Measurements from ENCODE around the gene CDC20B. TPM values are rescaled to one million over a fixed set of nuclear protein-coding genes. Genes with fewer than 3 reads are reported as not detected.
"Not testable (repeated sequence)": the region's sequence is repeated elsewhere in the genome, so short reads cannot be mapped to it uniquely, and the experiment has no call there.

The CDC20B gene
- total RNA-seq, 2 experiments from 2014 or later: not detected

GRCh38 chr5:55096861-55097260 is 76.1 kb downstream of the CDC20B start:
- peaks cover 70% of the 10 kb centered on the region for H3K4me1 Mint-ChIP-seq (ENCODE audit: low read depth)
- peaks cover 19% of the 10 kb centered on the region for H3K36me3 Mint-ChIP-seq
- CTCF ChIA-PET: interaction anchor here (0.6 to 1.2 kb wide), 2 partner anchors 74 to 153 kb away, joined by 3 to 7 read pairs; no protein-coding TSS in a partner anchor
- H3K4me3 Mint-ChIP-seq: no peak overlapping the region
- H3K9me3 Mint-ChIP-seq: peaks cover 24% of the 10 kb centered on the region
- H3K27me3 Mint-ChIP-seq: no peaks in the 10 kb centered on the region
- POLR2A ChIA-PET: interaction anchor here (0.9 kb wide), 1 partner anchor 34 kb away, joined by 3 read pairs; no protein-coding TSS in a partner anchor
- peak overlapping the region; percentile 72 for H3K27ac Mint-ChIP-seq
- intact Hi-C loops (cut with micrococcal nuclease): no loop called here
- DNase-seq: peak; percentile 44

- intact Hi-C loops (cut with micrococcal nuclease): no loop called here
- H3K36me3 Mint-ChIP-seq: peaks cover 19% of the 10 kb centered on the region
- H3K4me3 Mint-ChIP-seq: no peak overlapping the region
- peak overlapping the region; percentile 72 for H3K27ac Mint-ChIP-seq
- H3K27me3 Mint-ChIP-seq: no peaks in the 10 kb centered on the region
- H3K9me3 Mint-ChIP-seq: peaks cover 24% of the 10 kb centered on the region
- ChIA-PET CTCF (interaction anchor here (1.2 to 2.0 kb wide), 2 partner anchors 51 to 152 kb away, joined by 6 to 7 read pairs; no protein-coding TSS in a partner anchor), POLR2A (interaction anchor here (0.9 kb wide), 1 partner anchor 34 kb away, joined by 3 read pairs; no protein-coding TSS in a partner anchor)
- H3K4me1 Mint-ChIP-seq (ENCODE audit: low read depth): peaks cover 65% of the 10 kb centered on the region
- peak; percentile 39 for DNase-seq
These were observed 76.8 kb downstream of the CDC20B start for GRCh38 chr5:55096182-55096581.

GRCh38 chr5:55091011-55091410 is 82.0 kb downstream of the CDC20B start:
- H3K27me3 Mint-ChIP-seq; H3K4me3 Mint-ChIP-seq; H3K27ac Mint-ChIP-seq; POLR2A ChIA-PET; H3K9me3 Mint-ChIP-seq; DNase-seq; intact Hi-C loops (cut with micrococcal nuclease); H3K36me3 Mint-ChIP-seq: not testable (repeated sequence)
- peaks cover 28% of the 10 kb centered on the region for H3K4me1 Mint-ChIP-seq (ENCODE audit: low read depth)
- CTCF ChIA-PET: interaction anchor here (0.6 to 1.2 kb wide), 2 partner anchors 56 to 147 kb away, joined by 3 to 4 read pairs; no protein-coding TSS in a partner anchor

GRCh38 chr5:55089301-55089700 is 83.7 kb downstream of the CDC20B start:
- H3K27ac Mint-ChIP-seq; POLR2A ChIA-PET; H3K27me3 Mint-ChIP-seq; H3K36me3 Mint-ChIP-seq; intact Hi-C loops (cut with micrococcal nuclease); CTCF ChIA-PET; H3K4me3 Mint-ChIP-seq; DNase-seq; H3K9me3 Mint-ChIP-seq: not testable (repeated sequence)
- peaks cover 11% of the 10 kb centered on the region for H3K4me1 Mint-ChIP-seq (ENCODE audit: low read depth)

- ChIA-PET CTCF (interaction anchor here (1.1 kb wide), 1 partner anchor 214 kb away, joined by 3 read pairs; no protein-coding TSS in a partner anchor), POLR2A (no interaction called here)
- Mint-ChIP-seq H3K4me3 (no peak overlapping the region), H3K36me3 (peaks cover 13% of the 10 kb centered on the region), H3K27ac (no peak overlapping the region), H3K27me3 (no peaks in the 10 kb centered on the region), H3K9me3 (peaks cover 20% of the 10 kb centered on the region), H3K4me1 (ENCODE audit: low read depth) (no peaks in the 10 kb centered on the region)
- no peak for DNase-seq
- intact Hi-C loops (cut with micrococcal nuclease): no loop called here
These were observed 91.4 kb downstream of the CDC20B start for GRCh38 chr5:55081541-55081940.

- intact Hi-C loops (cut with micrococcal nuclease): loop anchor here (2.0 to 5.0 kb wide), 3 partner anchors 30 to 356 kb away; partner anchors contain the start of gene GZMA
- H3K4me3 Mint-ChIP-seq: peak overlapping the region; percentile 16
- H3K27ac Mint-ChIP-seq: peak overlapping the region; percentile 75
- CTCF ChIA-PET: interaction anchor here (1.7 kb wide), 1 partner anchor 129 kb away, joined by 7 read pairs; no protein-coding TSS in a partner anchor
- no peaks in the 10 kb centered on the region for H3K27me3 Mint-ChIP-seq
- peaks cover 31% of the 10 kb centered on the region for H3K4me1 Mint-ChIP-seq (ENCODE audit: low read depth)
- H3K9me3 Mint-ChIP-seq: peaks cover 6% of the 10 kb centered on the region
- DNase-seq: peak; percentile 24
- POLR2A ChIA-PET: no interaction called here
- H3K36me3 Mint-ChIP-seq: no peaks in the 10 kb centered on the region
These were observed 99.8 kb downstream of the CDC20B start for GRCh38 chr5:55073211-55073610.

DNA sequence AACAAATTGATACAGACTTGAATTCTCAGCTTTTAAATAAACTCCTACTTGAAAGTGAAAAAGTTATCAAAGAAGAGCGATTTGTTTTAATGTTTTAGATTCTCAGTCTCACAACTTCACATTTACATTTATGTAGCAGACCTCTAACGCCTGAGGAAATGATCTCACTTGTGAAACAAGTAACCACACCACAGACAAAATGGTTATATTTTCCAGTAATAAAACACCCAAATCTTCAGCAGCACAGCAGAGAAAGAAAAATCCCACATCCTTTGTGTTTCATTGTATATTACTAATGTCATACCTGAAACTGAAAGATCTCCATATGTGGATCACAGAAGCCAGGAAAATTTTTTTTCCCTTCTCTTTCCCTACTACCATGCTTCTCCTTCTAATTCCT is 100.3 kb downstream of the CDC20B start:
- H3K4me1 Mint-ChIP-seq (ENCODE audit: low read depth): peaks cover 31% of the 10 kb centered on the region
- ChIA-PET POLR2A (interaction anchor here (0.7 to 2.5 kb wide), 3 partner anchors 11 to 762 kb away, joined by 3 to 5 read pairs (median 3); partner anchors contain the start of gene ARL15), CTCF (interaction anchor here (1.5 to 1.7 kb wide), 2 partner anchors 35 to 128 kb away, joined by 4 to 7 read pairs; no protein-coding TSS in a partner anchor)
- H3K27me3 Mint-ChIP-seq: no peaks in the 10 kb centered on the region
- H3K4me3 Mint-ChIP-seq: peak overlapping the region; percentile 16
- peak overlapping the region; percentile 75 for H3K27ac Mint-ChIP-seq
- peaks cover 6% of the 10 kb centered on the region for H3K9me3 Mint-ChIP-seq
- H3K36me3 Mint-ChIP-seq: no peaks in the 10 kb centered on the region
- intact Hi-C loops (cut with micrococcal nuclease): loop anchor here (1.0 to 5.0 kb wide), 6 partner anchors 10 to 356 kb away; partner anchors contain the start of genes GZMA and GZMK
- no peak for DNase-seq

DNA sequence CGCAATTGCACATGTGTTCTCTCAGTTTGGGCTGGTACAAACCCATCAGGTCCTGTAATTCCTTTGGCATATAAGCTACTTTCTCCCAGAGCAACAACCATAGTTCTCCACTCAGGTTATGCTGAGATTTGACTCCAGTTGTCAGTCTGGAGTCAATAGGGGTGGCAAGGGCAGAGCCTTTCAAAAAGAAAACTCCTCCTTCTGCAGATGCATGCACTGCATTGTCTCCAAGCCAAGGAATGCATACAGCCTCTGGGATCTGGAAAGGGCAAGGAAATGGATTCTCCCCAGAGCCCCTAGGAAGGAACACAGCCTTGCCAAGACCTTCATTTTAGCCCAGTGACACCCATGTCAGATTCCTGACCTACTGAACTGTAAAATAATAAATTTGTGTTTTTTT is 101.6 kb downstream of the CDC20B start:
- Mint-ChIP-seq H3K9me3 (no peaks in the 10 kb centered on the region), H3K4me1 (ENCODE audit: low read depth) (peaks cover 41% of the 10 kb centered on the region), H3K27ac (no peak overlapping the region), H3K4me3 (no peak overlapping the region), H3K36me3 (no peaks in the 10 kb centered on the region), H3K27me3 (no peaks in the 10 kb centered on the region)
- POLR2A ChIA-PET: interaction anchor here (1.5 to 2.5 kb wide), 2 partner anchors 35 to 169 kb away, joined by 4 to 5 read pairs; no protein-coding TSS in a partner anchor
- intact Hi-C loops (cut with micrococcal nuclease): loop anchor here (5.0 kb wide), 1 partner anchor 71 kb away; no protein-coding TSS in a partner anchor
- CTCF ChIA-PET: interaction anchor here (1.5 to 1.8 kb wide), 3 partner anchors 34 to 165 kb away, joined by 4 to 6 read pairs (median 4); no protein-coding TSS in a partner anchor
- DNase-seq: no peak

- Mint-ChIP-seq H3K4me3 (no peak overlapping the region), H3K27me3 (no peaks in the 10 kb centered on the region), H3K36me3 (no peaks in the 10 kb centered on the region), H3K9me3 (no peaks in the 10 kb centered on the region), H3K27ac (no peak overlapping the region), H3K4me1 (ENCODE audit: low read depth) (peaks cover 44% of the 10 kb centered on the region)
- ChIA-PET POLR2A (interaction anchor here (1.5 to 2.5 kb wide), 2 partner anchors 34 to 168 kb away, joined by 4 to 5 read pairs; no protein-coding TSS in a partner anchor), CTCF (interaction anchor here (1.5 to 1.8 kb wide), 2 partner anchors 76 to 165 kb away, joined by 4 to 6 read pairs; no protein-coding TSS in a partner anchor)
- DNase-seq: no peak
- intact Hi-C loops (cut with micrococcal nuclease): loop anchor here (5.0 kb wide), 1 partner anchor 71 kb away; no protein-coding TSS in a partner anchor
These were observed 102.0 kb downstream of the CDC20B start for GRCh38 chr5:55070968-55071367.

DNA sequence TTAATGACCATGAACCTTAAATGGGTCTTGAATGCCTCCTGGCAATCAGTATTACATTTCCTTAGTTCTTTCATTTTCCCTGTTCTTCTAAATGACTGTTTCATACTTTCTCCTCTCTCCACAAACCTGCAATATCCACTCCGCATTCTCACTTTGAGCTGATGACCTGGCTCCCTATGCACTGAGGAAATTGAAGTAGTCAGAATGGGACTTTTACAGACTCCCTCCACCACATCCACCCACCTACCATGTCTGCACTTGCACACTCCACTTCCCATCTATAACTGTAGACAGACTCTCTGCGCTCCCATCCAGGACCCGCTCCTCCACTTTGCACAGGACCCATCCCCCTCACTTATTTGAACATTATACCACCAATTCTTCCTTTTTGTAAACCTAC is 106.7 kb downstream of the CDC20B start:
- Mint-ChIP-seq H3K9me3 (no peaks in the 10 kb centered on the region), H3K27me3 (no peaks in the 10 kb centered on the region), H3K4me3 (no peak overlapping the region), H3K36me3 (no peaks in the 10 kb centered on the region), H3K4me1 (ENCODE audit: low read depth) (peaks cover 46% of the 10 kb centered on the region), H3K27ac (no peak overlapping the region)
- POLR2A ChIA-PET: no interaction called here
- intact Hi-C loops (cut with micrococcal nuclease): no loop called here
- CTCF ChIA-PET: no interaction called here
- no peak for DNase-seq

GRCh38 chr5:55064523-55064922 is 108.5 kb downstream of the CDC20B start:
- peaks cover 45% of the 10 kb centered on the region for H3K4me1 Mint-ChIP-seq (ENCODE audit: low read depth)
- intact Hi-C loops (cut with micrococcal nuclease): loop anchor here (5.0 kb wide), 1 partner anchor 38 kb away; the partner anchor contains the start of gene GZMA
- no peak overlapping the region for H3K4me3 Mint-ChIP-seq
- H3K27ac Mint-ChIP-seq: no peak overlapping the region
- DNase-seq: no peak
- H3K27me3 Mint-ChIP-seq: no peaks in the 10 kb centered on the region
- H3K9me3 Mint-ChIP-seq: no peaks in the 10 kb centered on the region
- ChIA-PET POLR2A (no interaction called here), CTCF (no interaction called here)
- H3K36me3 Mint-ChIP-seq: no peaks in the 10 kb centered on the region

DNA sequence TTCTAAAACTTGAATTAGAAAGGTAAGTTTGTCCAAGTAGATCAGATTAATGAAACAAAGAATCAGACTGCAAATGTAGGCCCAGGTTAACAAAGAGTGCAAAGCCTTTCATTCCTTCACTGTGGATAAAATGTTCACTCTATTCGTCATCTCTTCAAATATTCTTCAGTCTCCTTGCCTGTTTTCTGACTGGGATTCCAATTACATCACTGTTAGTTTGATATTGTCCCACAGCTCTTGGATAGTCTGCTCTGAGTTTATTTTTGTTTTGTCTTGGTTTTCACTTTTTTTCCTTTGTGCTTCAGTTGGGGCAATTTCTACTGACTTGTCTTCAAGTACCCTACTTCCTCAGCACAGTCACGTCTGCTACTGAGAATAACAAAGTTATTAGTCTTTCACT is 109.1 kb downstream of the CDC20B start:
- POLR2A ChIA-PET: no interaction called here
- Mint-ChIP-seq H3K36me3 (no peaks in the 10 kb centered on the region), H3K4me1 (ENCODE audit: low read depth) (peaks cover 45% of the 10 kb centered on the region), H3K4me3 (no peak overlapping the region), H3K9me3 (no peaks in the 10 kb centered on the region), H3K27ac (no peak overlapping the region), H3K27me3 (no peaks in the 10 kb centered on the region)
- no peak for DNase-seq
- CTCF ChIA-PET: no interaction called here
- intact Hi-C loops (cut with micrococcal nuclease): loop anchor here (5.0 kb wide), 1 partner anchor 38 kb away; the partner anchor contains the start of gene GZMA
